GM21515 (cell line): ENCODE results near the gene ATAD3C.

Source experiments
- ATAC-seq: cut with Tn5 transposase; IDR thresholded peaks from one replicate; pipeline ENCODE4 v1.9.1; 2021; ENCODE audit not compliant: unreplicated experiment

The ATAD3C gene

GRCh38 chr1:1430992-1431844, 18.3 kb upstream of the ATAD3C start:
- no peak for ATAC-seq

GRCh38 chr1:1431845-1432273, 17.6 kb upstream of the ATAD3C start:
- ATAC-seq: no peak

- no peak for ATAC-seq
These were observed 17.1 kb upstream of the ATAD3C start for GRCh38 chr1:1432274-1432950.

DNA sequence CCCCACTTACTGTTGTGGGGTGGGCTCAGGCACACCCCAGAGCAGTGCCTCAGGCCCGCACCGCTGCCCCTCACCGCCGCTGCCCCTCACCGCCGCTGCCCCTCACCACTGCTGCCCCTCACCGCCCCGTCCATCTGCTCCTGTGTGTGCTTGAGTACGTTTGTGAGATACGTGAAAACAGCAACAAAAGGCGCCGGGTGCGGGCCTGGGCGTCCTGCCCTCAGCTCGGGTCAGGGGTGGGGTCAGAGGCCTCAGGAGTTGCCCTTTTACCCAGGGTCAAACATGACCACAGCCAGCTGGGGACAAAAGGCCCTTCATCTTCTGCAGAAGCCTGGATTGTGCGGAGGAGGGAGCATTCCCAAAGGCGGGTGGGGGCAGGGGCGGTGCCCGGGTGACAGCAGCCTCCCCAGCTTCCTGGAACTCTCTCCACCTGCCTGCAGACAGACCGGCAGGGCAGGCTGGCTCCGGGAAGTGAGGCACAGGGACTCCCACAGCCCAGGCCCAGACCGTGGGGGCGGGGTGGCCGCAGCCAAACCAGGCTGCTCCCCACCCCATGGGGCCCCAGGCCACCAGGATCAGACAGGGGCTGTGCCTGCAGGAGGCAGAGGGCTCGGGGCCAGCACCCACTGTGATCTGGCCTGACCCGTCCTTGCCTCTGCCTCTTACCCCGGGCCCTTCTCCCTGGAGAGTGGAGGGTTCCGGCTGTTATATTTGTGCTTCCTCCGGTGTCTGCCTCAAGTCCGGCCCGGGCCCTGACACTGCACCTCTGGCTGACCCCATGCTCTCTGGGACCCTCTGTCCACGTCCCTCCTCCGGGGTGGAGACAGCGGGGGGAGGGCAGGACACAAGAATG, 16.3 kb upstream of the ATAD3C start:
- no peak for ATAC-seq

GRCh38 chr1:1433804-1434130, 15.7 kb upstream of the ATAD3C start:
- ATAC-seq: no peak

- ATAC-seq: no peak
These were observed 15.2 kb upstream of the ATAD3C start for GRCh38 chr1:1434131-1434823.

DNA sequence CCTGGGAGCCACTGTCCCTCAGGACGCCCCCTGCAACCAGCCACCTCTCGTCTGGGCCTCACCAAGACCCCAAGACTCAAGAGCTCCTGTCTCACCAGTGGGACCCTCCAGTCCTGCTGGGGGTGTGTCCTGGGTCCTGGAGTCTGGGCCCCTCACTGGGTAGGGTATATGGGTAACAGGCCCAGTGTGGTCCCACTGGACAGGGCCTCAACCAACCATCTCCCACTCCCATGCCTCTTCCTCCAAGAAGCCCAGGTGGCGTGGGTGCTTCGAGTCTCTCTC, 14.7 kb upstream of the ATAD3C start:
- no peak for ATAC-seq

- ATAC-seq: no peak
These were observed 14.2 kb upstream of the ATAD3C start, which contains the start of gene VWA1 for GRCh38 chr1:1435106-1435903. VWA1 (plus strand) TSS chr1:1435690; CDS start chr1:1435749, 59 bp downstream.

DNA sequence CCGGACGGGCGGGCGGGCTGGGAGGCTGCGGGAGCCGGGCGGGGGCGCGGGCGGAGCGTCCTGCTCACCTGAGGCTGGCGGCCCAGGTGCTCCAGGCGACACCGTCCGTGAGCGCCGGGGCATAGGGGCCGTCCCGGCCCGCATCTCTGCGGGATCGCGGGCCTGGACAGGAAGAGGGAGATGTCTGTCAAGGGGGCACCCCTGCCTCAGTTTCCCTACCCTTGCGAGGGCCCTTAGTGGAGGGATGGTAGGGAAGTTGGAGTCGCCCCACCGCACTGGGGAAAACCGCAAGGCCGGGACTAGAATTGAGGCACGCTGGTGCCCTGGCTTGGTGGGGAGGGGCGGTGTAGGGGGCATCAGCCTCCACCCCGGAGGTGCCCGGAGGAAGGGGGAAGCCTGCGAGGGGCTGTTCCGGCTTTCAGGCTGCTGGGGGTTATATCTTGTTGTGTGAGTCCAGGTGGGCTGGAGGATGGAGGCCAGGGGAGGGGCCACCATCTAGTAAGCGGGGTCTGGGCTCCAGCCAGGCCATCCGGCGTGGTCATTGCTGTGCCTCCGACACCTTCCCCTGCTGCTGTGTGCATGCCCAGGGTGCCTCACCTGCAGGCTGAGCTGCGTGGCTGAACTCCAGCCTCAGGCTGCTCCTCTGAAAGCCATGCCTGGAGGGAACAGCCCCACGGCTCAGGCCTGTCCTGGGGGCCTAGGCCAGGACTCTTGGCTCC, 13.4 kb upstream of the ATAD3C start:
- no peak for ATAC-seq

GRCh38 chr1:1436630-1437032, 12.9 kb upstream of the ATAD3C start:
- no peak for ATAC-seq

- no peak for ATAC-seq
These were observed 12.2 kb upstream of the ATAD3C start for GRCh38 chr1:1437033-1437903.

DNA sequence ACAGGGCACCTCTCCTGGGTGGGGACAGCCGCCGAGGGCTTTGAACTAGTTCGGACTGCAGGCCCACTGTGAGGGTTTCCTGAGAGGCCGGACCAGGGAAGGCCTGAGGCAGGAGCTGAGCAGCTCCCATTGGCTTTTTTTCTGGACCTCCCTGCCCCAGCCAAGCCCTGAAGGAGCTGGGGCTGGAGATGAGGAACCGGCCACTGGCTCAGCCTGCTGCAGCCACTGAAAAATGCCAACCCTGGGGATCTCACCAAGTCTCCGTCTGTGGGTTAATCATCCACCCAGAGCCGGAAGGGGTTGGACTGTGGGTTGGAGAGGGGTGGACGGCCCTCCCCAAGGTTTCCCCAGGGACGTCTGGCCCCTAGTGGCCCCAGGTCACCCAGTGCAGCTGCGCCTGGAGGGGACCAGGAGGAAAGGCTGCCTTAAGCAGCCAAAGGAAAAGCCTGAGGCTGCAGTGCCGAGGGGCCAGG, 11.5 kb upstream of the ATAD3C start:
- no peak for ATAC-seq

DNA sequence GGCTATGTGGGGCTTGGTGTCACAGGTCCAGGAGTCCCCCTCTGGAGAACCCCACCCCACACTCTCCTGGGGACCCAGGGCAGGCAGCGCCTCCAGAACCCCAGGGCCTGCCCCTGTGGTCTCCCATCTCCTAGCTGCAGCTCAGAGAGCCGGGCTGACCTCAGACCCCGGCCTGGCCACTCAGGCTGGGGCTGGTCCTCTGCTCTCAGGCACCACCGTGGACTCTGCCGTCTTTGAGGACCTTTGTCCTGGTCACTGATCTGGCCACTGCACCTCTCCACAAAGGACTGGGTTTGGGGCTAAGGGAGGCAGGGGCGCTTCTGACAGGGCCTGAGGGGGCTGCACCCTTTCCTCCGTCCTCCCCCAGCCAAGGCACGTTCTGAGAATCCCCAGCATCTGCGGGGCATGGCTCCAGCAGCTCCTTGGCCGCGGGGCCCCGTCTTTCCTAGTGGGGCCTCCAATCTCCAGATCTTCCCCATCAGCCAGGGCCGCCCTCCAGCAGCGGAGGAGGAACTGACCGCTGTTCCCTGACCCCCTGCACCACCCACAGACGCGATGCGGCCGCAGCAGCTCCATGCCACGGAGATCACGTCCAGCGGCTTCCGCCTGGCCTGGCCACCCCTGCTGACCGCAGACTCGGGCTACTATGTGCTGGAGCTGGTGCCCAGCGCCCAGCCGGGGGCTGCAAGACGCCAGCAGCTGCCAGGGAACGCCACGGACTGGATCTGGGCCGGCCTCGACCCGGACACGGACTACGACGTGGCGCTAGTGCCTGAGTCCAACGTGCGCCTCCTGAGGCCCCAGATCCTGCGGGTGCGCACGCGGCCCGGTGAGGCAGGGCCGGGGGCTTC, 10.7 kb upstream of the ATAD3C start:
- ATAC-seq: no peak

GRCh38 chr1:1439546-1440261, 9.8 kb upstream of the ATAD3C start:
- ATAC-seq: no peak

DNA sequence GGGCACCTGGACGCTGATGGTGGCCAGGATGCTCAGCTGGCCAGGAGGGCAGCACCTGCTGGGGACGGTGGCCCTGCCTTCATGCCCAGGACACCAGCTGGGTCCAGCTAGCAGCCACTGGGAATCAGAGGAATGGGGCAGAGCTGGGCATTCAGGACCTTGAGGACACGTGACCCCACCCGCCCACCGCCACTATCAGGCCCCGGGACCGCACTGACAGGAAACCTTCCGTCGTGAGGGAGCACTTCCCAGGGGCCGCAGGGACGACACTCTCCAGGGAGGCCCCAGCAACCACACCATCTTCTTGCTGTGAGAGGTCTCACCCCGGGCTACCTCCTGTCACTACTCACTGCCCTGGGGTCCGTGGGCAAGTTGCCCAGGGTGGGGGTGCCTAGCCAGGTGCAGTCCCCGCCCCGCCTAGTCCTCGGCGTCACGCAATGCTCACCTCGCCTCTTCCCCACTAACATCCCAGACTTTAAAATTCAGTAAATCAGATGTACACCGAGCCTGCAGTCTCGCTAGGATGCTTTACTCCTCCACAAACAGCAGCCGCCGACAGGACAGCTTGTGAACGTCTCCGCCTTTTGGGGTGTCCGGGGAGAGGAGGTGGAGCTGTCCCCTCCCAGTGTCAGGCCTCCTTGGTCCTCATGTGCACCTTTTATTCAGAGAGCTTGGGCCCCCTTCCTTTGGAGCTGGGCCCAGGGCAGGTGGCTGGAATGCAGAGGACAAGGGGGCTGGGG, 9.1 kb upstream of the ATAD3C start:
- ATAC-seq: no peak
